ENCODE data around the gene LPIN1. TPM values are rescaled to one million over a fixed set of nuclear protein-coding genes. Genes with fewer than 3 reads are reported as not detected.

Gene LPIN1

DNA sequence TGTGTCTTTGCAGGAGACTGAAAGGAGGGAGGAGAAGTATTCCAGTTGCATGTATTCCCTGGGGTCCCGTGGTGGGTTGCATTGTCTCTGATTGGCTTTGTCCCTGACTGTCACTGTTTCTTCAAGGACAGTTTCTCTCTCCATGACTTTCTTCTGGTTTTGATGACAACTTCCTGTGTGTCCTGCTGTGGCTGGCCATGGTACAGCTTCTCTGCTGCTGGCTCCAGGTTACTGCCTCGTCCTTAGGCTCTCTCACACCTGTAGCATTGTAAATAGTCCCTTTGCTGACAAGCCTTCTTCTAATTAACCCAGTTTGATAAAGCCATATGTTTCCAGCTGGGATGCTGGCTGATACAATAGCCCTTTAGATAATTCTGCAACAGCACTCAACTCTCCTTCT, 129.0 kb downstream of the LPIN1 start:
- no peak overlapping the region for H3K14ac ChIP-seq (ENCODE audit: low read length in 2 of 2)
- no peak overlapping the region for H3K9ac ChIP-seq (ENCODE audit: low read length)
- no peak overlapping the region for H4K8ac ChIP-seq (ENCODE audit: low read length)
- DNase-seq = no peak
- WGBS = 67% methylated on average over 2 of the region's 2 CpGs
- H2AK5ac ChIP-seq (ENCODE audit: low read length, severe bottlenecking) = no peak overlapping the region
- H3K4me2 ChIP-seq (ENCODE audit: low read length, poor library complexity, severe bottlenecking) = no peak overlapping the region
- H2AFZ ChIP-seq (ENCODE audit: low read depth, low read length) = no peak overlapping the region
- H3K4me3 ChIP-seq (ENCODE audit: insufficient read depth in 1 of 2, low read depth in 1 of 2, low read length in 2 of 2) = no peak overlapping the region
- peaks cover 3% of the 10 kb centered on the region for H3K4me1 ChIP-seq (ENCODE audit: control insufficient read depth, insufficient read depth, low read depth, low read length)
- no peak overlapping the region for H3K27ac ChIP-seq (ENCODE audit: low read length, poor library complexity, severe bottlenecking)
- H3K27me3 ChIP-seq (ENCODE audit: control insufficient read depth in 1 of 2, insufficient read depth in 1 of 2, low read length in 2 of 2) = peaks cover 4 to 26% of the 10 kb centered on the region in 2 experiments
- H3K23ac ChIP-seq (ENCODE audit: low read length in 2 of 2) = no peak overlapping the region
- H2BK120ac ChIP-seq (ENCODE audit: low read depth, low read length) = no peak overlapping the region
- H4K91ac ChIP-seq (ENCODE audit: low read length) = no peak overlapping the region
- no peaks in the 10 kb centered on the region for H3K36me3 ChIP-seq (ENCODE audit: control insufficient read depth in 1 of 2, insufficient read depth in 2 of 2, low read depth in 1 of 2, low read length in 2 of 2)
- H2BK15ac ChIP-seq (ENCODE audit: low read depth, poor library complexity, severe bottlenecking) = no peak overlapping the region
- H3K4ac ChIP-seq (ENCODE audit: low read depth in 1 of 2, low read length in 2 of 2) = no peak overlapping the region
- H3K79me1 ChIP-seq (replicated peaks; ENCODE audit: low read length, poor library complexity, severe bottlenecking) = no peaks in the 10 kb centered on the region
- no peak overlapping the region for H2BK12ac ChIP-seq (ENCODE audit: low read length in 2 of 2)
- no peak overlapping the region for H3K18ac ChIP-seq (ENCODE audit: low read depth in 1 of 2, low read length in 2 of 2)
- no peaks in the 10 kb centered on the region for H3K9me3 ChIP-seq (ENCODE audit: control insufficient read depth, low read length)
- no peak overlapping the region for H2BK5ac ChIP-seq (ENCODE audit: low read depth, low read length, poor library complexity, severe bottlenecking)

DNA sequence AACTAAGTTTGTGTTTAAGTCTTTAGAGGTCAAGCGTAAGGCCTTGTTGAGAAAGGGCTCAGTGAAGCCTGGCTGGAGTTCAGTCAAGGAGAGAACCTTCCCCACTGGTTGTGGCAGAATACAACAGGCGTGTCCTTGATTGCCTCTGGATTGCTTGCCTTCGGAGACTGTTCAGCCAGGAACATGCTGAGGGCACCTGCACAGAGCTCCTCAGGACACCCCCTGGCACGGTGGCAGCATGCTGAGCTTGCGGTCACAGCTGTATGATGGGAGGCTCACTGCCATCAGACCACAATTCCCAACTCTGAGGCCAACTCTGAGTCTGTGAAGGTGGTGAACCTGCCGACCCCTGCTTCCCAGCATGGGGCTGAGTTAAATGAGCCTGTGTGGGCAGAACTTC, 130.0 kb downstream of the LPIN1 start:
- H2BK5ac ChIP-seq (ENCODE audit: low read depth, low read length, poor library complexity, severe bottlenecking) = no peak overlapping the region
- no peak overlapping the region for H3K4ac ChIP-seq (ENCODE audit: low read depth in 1 of 2, low read length in 2 of 2)
- no peak for DNase-seq
- H3K23ac ChIP-seq (ENCODE audit: low read length in 2 of 2) = no peak overlapping the region
- H2BK15ac ChIP-seq (ENCODE audit: low read depth, poor library complexity, severe bottlenecking) = no peak overlapping the region
- no peak overlapping the region for H2BK120ac ChIP-seq (ENCODE audit: low read depth, low read length)
- H3K36me3 ChIP-seq (ENCODE audit: control insufficient read depth in 1 of 2, insufficient read depth in 2 of 2, low read depth in 1 of 2, low read length in 2 of 2) = no peaks in the 10 kb centered on the region
- H3K14ac ChIP-seq (ENCODE audit: low read length in 2 of 2) = peak overlapping the region in 1 of 2 experiments; percentile 92
- H3K4me3 ChIP-seq (ENCODE audit: insufficient read depth in 1 of 2, low read depth in 1 of 2, low read length in 2 of 2) = no peak overlapping the region
- H3K4me2 ChIP-seq (ENCODE audit: low read length, poor library complexity, severe bottlenecking) = no peak overlapping the region
- H2BK12ac ChIP-seq (ENCODE audit: low read length in 2 of 2) = peak overlapping the region in 1 of 2 experiments; percentile 71
- no peak overlapping the region for H3K18ac ChIP-seq (ENCODE audit: low read depth in 1 of 2, low read length in 2 of 2)
- H3K27ac ChIP-seq (ENCODE audit: low read length, poor library complexity, severe bottlenecking) = no peak overlapping the region
- no peak overlapping the region for H4K91ac ChIP-seq (ENCODE audit: low read length)
- WGBS = 93% methylated on average over 5 of the region's 6 CpGs
- H3K9ac ChIP-seq (ENCODE audit: low read length) = no peak overlapping the region
- no peak overlapping the region for H2AK5ac ChIP-seq (ENCODE audit: low read length, severe bottlenecking)
- no peak overlapping the region for H2AFZ ChIP-seq (ENCODE audit: low read depth, low read length)
- H3K79me1 ChIP-seq (replicated peaks; ENCODE audit: low read length, poor library complexity, severe bottlenecking) = no peaks in the 10 kb centered on the region
- H4K8ac ChIP-seq (ENCODE audit: low read length) = peak overlapping the region; percentile 61
- peaks cover 3% of the 10 kb centered on the region for H3K4me1 ChIP-seq (ENCODE audit: control insufficient read depth, insufficient read depth, low read depth, low read length)
- peaks cover 4 to 22% of the 10 kb centered on the region in 2 experiments for H3K27me3 ChIP-seq (ENCODE audit: control insufficient read depth in 1 of 2, insufficient read depth in 1 of 2, low read length in 2 of 2)
- H3K9me3 ChIP-seq (ENCODE audit: control insufficient read depth, low read length) = no peaks in the 10 kb centered on the region

DNA sequence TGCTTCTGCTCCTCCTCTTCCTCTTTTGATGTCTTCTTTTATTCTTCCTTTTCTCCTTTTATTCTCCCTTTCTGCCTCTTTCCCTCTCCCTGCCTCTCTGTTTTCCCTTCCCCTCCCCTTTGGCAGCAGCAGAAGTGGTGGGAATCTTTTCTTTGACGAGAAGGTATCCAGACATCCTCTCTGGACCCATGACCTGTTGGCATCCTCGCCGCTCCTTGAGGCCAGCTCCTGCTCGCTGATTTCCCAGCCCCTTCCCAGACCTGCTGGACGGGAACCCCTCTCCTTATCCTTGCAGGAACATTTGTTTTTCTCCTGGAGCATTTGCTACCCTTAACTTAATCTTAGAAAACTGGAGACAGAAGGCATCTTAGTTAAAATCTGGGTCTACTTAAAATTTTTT, 130.5 kb downstream of the LPIN1 start:
- Histone ChIP-seq H3K14ac (ENCODE audit: low read length in 2 of 2) (no peak overlapping the region), H2BK15ac (ENCODE audit: low read depth, poor library complexity, severe bottlenecking) (no peak overlapping the region), H3K36me3 (ENCODE audit: control insufficient read depth in 1 of 2, insufficient read depth in 2 of 2, low read depth in 1 of 2, low read length in 2 of 2) (no peaks in the 10 kb centered on the region), H3K9ac (ENCODE audit: low read length) (no peak overlapping the region), H4K91ac (ENCODE audit: low read length) (no peak overlapping the region), H2BK12ac (ENCODE audit: low read length in 2 of 2) (no peak overlapping the region), H3K18ac (ENCODE audit: low read depth in 1 of 2, low read length in 2 of 2) (no peak overlapping the region), H3K79me1 (replicated peaks; ENCODE audit: low read length, poor library complexity, severe bottlenecking) (no peaks in the 10 kb centered on the region), H2AFZ (ENCODE audit: low read depth, low read length) (no peak overlapping the region), H3K4me1 (ENCODE audit: control insufficient read depth, insufficient read depth, low read depth, low read length) (peaks cover 3% of the 10 kb centered on the region), H3K27me3 (ENCODE audit: control insufficient read depth in 1 of 2, insufficient read depth in 1 of 2, low read length in 2 of 2) (peaks cover 4 to 22% of the 10 kb centered on the region in 2 experiments), H4K8ac (ENCODE audit: low read length) (peak overlapping the region; percentile 37), H2AK5ac (ENCODE audit: low read length, severe bottlenecking) (no peak overlapping the region), H3K4ac (ENCODE audit: low read depth in 1 of 2, low read length in 2 of 2) (no peak overlapping the region), H3K27ac (ENCODE audit: low read length, poor library complexity, severe bottlenecking) (no peak overlapping the region), H2BK5ac (ENCODE audit: low read depth, low read length, poor library complexity, severe bottlenecking) (no peak overlapping the region), H3K9me3 (ENCODE audit: control insufficient read depth, low read length) (no peaks in the 10 kb centered on the region), H3K4me2 (ENCODE audit: low read length, poor library complexity, severe bottlenecking) (no peak overlapping the region), H2BK120ac (ENCODE audit: low read depth, low read length) (no peak overlapping the region), H3K4me3 (ENCODE audit: insufficient read depth in 1 of 2, low read depth in 1 of 2, low read length in 2 of 2) (no peak overlapping the region), H3K23ac (ENCODE audit: low read length in 2 of 2) (no peak overlapping the region)
- 97% methylated on average over 4 of the region's 5 CpGs for WGBS
- no peak for DNase-seq

Small RNAs within 50 kb of the gene (small RNA-seq; reads per million reads assigned to genes)
- gene MIR4262 (ENCODE audit: low read depth) (not detected), gene MIR548S (ENCODE audit: low read depth) (11.2 reads per million, percentile 81 among the genes with 10 or more reads in this experiment)

Data from mesenchymal stem cell (in vitro differentiated cells and primary cell).